ENCODE results near the gene PLD6.

PLD6 gene

DNA sequence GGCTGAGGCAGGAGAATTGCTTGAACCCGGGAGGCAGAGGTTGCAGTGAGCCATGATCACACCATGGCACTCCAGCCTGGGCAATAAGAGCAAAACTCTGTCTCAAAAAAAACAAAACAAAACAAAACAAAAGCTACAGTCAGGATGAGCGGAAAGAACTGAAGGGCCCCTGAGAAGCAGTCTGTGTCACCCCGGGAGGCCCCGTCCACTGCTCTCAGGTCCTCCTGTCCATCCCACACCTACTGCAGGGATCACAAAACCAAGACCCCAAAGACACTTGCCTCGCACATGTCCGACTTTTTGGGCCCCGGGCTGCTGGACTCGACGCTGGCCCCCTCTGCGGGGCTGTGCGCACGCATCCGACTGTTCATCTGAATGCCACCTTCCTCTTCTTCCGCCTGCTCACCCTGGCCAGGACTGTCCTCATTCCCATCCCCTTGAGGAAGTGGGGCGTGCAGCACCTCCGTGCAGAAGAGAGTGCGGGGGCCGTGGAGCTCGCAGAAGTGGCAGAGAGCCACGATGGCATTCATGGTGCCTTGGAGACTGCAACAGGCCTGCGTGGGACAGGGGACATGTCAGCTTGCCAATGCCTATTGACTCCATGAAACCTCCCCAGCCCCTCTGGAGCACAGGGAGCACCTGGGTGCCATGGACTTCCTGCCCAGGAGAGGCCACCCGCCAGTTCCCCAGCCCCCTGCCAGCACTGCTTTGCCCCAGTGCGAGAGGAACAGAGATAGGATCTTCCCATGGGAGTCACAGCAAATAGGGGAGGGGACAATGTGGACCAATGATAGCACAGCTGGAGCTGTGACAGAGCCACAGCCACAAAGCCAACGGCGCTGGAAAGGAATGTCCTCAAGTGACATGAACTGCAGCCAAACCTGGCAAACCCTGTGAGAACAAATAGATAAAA lies 21.7 kb upstream of the PLD6 start:
- DNase-seq (ENCODE audit: low read depth, low spot score): no peak

DNA sequence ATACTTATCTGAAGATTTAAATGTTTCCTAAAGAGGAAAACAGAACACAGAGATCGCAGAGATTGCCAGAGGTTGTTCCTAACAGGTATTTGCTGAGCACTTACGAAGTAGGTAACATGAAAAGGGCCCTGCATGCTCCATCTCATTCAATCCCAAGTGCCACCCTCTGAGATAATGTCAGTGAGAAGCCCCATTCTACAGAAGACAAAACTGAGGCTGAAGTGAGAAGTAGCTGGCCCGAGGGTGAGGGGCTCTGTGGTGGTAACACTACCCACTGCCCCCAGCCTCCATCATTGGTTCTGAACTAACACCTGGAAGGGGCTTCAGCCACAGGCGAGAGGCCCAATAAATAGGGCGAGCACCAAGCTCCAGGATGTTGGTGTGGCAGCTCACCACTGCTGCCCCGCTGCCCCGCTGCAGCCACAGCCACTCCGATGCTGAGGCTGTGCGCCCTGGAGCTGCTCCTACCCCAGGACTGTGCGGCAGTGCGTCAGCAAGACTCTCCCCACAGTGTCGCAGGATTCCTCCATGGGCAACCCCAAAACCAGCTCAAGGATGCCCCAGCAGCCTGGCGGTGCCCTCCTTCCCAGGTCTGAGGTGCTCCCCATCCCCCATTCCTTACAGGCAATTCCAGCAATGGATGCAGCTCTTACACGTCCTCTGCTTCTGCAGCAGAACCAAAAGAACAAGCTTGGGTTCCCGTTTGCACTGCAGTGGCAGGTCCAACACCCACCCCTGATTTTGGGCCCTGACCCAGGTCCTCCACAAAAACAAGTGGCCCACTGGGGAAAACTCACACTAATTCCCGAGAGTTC lies 20.5 kb upstream of the PLD6 start:
- DNase-seq (ENCODE audit: low read depth, low spot score): no peak

DNA sequence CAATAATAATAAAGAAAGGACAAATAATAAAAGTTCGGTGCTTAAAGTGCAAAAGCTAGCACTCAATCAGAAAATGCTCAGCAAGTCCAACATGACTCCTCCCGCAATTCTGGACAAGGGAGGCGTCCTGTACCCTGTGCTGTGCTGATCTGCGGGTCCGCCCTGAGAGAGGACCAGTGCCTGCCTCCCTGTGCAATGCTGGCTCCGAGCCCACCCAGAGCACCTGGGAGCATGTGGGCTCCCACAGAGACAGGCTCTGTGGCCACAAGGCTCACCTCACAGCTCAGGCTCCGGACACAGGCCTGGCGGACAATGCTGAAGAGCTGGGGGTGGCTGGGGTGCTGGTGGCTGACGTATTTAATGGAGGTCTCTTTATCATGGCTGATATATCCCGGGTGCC lies 19.8 kb upstream of the PLD6 start:
- DNase-seq (ENCODE audit: low read depth, low spot score): no peak

DNA sequence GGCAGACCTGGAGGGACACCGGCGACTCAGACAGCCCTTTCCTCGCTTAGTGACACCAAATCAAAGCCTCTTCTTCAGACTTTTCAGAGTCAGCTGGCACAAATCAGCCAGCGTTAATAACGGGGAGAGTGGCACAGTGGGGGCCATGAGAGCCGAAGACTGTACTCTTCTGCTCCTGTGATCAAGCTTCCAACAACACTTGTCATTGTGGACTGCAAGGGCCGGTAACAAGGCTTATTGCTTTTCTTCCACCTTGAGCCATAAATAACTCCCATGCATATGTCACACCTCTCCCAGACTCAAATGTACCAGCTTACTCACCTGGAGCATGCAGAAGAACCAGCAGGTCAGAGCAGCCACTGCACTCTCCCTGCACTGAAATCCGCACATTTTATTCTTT lies 18.0 kb upstream of the PLD6 start:
- DNase-seq (ENCODE audit: low read depth, low spot score): no peak

DNA sequence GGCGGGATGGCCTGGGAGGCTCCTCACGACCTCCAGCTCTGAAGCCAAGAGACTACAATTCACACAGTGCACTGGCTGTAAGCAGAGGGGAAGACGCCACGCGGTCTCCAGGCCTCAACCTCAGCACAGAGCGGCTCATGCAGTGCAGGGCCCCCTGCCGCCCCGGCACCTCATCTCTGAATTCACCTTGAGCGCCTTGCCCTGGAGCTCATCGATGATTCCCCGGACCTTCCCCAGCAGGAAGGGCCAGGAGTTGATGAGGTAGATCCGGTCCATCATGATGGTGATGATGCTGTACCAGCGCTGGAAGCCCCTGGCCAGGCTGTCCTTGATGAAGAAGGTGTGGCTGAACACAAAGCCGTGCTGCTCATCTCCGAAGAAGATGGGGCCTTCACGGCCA lies 17.6 kb upstream of the PLD6 start:
- no peak for DNase-seq (ENCODE audit: low read depth, low spot score)

DNA sequence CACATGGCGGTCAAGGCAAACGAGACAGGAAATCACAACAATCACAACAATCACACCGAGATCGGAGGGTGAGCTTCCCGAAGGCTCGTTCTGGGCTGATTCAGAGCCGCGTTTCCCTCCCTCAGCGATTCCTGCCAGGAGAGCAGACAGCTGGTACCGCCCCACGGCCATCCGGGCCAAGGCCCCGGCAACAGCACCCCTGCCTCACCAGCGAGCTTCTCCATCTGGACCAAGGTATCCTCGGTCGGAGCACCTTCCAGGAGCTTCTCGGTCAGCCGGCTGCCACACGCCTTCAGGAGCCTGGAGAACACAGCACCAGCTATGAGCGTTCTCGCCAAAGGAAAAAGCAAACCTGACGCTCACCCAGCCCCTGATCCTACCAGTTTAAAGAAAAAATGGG lies 15.2 kb upstream of the PLD6 start:
- DNase-seq (ENCODE audit: low read depth, low spot score): no peak

DNA sequence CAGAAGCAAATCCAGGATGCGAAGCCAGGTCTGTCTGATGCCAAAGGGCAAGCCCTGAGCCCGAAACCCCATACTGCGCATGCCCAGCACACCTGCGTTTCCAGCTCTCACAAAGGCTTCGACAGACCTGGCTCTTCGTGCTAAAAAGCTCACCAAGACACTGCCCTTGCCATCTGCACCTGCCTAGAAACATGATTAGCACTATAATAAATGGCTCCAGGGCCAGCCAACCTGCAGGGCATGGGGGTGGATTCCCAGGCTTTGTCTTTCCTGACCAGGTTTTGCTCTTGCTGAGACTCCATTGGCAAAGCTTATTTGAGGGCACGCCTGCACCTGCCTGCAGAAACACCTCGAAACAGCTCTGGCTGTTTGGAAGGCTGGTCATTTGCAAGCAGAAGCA lies 14.4 kb upstream of the PLD6 start:
- DNase-seq (ENCODE audit: low read depth, low spot score): no peak

DNA sequence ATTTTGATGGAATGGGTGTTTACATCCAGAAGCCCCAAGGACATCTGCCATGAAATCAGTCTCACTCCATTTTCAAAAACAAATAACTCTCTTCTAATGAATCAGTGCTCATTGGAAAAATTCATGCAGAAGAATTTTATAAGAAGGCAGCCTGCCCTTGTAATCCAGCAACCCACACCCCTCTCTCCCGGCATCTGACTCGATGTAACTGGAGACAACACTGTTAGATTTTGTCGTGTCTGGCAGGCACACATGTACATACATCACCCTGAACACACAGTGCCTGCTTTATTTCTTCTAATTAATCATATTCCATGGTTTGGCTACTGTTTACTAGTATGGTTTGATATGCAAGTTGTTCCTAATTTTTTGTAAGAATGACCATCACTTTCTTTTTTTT lies 11.9 kb upstream of the PLD6 start:
- no peak for DNase-seq (ENCODE audit: low read depth, low spot score)

DNA sequence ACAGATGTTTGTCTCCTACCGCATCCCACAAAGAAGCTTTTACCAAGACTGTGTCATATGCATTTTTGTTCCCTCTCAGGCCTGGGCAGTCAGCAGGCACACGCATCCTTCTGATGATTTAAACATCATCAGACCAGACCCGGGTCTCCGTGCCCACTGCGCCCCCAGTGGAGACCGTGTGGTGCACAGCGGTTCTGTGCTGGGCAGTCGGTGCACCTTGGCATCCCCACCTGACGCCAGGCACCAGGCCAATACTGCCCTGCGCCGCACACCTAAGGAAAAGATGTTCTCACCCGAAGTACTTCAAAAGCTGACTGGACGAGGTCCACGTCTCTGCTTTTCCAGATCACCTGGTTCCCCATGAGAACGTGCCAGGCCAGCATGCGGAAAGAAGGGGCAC lies 10.6 kb upstream of the PLD6 start:
- no peak for DNase-seq (ENCODE audit: low read depth, low spot score)

DNA sequence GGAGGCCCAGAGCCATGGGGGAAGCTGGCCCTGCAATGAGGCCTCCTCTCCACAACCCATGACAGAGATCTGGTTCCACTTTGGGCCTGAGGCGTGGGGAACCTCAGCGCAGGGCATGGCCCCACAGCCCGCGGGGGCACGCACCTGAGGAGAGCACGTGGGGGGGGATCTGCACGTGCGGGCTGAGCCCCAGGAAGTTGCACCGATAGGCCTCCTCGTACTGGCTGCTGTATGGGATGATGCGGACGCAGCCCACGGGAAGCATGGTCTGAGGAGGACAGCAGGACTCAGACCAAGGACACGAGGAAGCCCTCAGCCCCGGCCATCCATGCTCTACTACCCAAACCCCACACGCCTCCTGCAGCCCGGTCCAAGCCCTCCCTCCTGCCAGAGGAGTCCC lies 10.1 kb upstream of the PLD6 start:
- no peak for DNase-seq (ENCODE audit: low read depth, low spot score)

DNA sequence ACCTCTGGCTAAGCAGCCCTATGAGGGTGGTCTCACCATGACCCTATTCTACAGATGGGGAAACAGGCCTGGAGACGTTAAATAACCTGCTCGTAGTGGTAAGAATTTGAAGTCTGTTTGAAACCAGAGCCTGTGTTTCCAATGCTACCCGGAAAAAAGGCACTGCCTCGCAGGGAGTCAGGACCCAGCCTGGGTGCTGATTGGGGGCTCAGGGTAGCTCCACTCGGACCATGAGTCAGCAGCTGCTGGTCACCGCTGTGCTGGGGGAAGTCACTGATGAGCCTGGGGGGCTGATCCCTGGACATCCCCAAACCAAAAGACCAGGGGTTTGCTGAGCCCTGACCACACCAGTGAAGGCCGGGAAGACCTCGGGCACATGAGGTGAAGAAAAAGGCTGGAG lies 9.4 kb upstream of the PLD6 start:
- DNase-seq (ENCODE audit: low read depth, low spot score): no peak

DNA sequence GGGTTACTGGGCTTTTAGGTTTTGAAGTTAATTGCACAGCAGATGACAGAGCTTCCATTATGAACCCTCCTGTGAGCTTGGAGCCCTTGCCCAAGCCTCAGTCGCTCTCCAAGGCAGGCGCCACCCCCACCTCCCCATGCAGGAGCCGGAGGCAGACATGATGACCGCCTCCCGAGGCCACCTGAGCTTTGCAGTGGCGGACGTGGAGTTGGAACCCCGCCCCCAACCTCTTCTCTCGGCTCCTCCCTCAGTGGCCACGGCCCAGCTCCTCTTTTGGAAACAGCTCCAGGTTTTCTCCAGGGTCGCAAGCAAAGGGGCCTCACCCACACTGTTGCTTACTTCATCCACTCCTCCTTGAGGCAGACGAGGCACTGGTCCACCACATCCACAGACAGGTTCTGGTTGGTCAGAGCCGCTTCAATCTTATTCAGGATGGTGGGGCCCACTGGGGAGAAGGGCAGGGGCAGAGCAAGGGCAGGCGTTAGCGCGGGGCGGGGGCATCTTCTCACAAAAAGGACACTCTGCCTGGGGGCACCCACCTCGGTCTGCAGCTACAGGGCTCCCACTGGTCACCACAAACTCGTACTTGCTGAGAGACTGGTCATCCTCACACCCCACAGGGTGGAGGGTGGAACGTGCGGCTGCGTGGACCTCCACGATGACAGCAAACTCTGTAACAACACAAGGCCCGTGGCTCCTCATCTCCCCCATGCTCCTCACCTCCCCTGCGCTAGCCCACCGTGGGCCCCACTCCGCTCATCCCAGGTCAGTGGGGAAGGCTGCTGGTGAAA lies 8.7 kb upstream of the PLD6 start:
- no peak for DNase-seq (ENCODE audit: low read depth, low spot score)

DNA sequence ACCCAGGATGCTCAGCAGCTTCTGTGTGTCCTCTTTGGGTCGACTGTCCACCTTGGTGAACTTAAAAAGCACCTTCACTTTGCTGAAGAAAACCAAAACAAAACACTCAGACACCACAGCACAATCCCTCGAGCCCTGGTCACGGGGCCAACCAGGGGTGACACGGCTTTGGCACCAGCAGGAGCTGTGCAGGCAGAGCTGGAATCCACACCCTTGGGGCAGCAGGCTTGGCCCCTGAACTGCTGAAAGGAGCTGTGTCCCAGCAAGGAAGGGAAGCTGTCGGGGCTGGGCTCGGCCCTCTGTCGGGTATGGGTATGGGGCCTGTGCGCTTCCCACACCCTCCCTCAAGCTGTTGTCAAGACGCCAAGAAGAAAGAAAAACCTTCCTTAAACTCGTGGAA lies 7.6 kb upstream of the PLD6 start:
- DNase-seq (ENCODE audit: low read depth, low spot score): no peak

DNA sequence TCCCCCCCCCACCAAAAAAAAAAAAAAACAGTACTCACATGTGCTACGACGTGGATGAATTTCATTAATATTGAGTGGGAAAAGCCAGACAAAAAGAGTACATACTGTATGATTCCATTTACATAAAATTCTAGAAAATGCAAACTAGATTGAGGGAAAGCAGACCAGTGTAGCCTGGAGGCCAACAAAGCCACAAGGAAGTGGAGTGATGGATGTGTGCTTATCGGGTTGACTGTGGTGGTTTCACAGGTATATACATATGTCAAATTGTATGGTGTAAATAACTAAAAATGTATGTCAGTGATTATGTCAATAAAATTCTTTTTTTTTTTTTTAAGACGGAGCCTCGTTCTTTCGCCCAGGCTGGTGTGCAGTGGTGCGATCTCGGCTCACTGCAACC lies 1.9 kb upstream of the PLD6 start:
- DNase-seq (ENCODE audit: low read depth, low spot score): no peak

DNA sequence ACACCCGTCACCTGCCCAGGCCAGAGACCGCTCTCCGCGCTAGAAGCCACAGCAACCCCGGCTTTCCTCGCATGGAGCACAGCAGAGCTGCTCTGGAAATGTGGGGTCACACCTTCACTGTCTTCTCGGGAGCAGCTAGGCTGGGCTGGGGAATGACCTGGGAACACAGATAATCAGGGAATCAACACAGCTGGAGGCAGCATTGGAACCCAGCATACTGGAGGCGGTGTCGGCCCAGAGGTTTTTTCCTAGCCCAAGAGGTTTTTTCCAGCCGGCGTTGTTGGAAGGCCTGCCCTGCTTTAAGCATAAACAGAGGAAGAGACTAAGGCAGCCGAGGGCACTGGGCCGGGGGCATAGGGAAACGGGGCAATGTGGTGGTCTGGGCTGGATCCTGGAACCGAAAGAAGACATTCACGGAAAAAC lies 791 bp upstream of the PLD6 start:
- no peak for DNase-seq (ENCODE audit: low read depth, low spot score)

DNA sequence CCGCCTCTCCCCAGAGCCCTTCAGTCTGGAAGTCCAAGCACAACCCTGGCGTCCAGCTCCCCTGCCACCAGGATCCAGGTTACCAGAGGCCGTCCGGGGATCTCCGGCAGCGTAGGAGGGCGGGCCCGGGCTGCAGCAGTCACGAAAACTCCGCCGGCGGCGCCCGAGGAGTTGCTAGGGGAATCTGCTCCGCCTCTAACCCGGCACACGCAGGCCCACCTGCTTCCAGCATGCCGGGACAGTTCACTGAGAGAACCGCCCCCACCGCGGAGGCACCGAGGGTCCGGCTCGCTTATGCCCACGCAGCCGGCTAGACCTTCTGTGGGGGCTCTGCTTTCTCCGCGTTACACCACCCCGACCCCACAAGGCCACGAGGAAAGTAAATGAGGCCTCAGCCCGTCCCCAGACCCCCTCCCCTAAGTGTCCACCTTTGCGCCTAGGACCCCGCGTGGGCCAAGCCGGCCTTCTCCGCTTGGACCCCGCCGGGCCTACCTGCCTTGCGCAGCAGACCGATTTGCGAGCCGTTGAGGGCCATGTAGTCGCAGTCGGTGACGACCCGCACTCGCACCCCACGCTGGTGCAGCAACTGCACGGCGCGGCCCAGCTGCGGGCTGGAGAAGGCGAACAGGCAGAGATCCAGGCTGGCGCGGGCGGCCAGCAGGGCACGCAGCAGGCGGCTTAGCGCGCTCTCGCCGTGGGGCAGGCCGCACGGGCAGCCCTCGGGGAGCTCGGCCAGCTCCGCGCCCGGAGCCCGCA lies 587 bp downstream of the PLD6 start:
- peak; percentile 75 for DNase-seq (ENCODE audit: low read depth, low spot score)

DNA sequence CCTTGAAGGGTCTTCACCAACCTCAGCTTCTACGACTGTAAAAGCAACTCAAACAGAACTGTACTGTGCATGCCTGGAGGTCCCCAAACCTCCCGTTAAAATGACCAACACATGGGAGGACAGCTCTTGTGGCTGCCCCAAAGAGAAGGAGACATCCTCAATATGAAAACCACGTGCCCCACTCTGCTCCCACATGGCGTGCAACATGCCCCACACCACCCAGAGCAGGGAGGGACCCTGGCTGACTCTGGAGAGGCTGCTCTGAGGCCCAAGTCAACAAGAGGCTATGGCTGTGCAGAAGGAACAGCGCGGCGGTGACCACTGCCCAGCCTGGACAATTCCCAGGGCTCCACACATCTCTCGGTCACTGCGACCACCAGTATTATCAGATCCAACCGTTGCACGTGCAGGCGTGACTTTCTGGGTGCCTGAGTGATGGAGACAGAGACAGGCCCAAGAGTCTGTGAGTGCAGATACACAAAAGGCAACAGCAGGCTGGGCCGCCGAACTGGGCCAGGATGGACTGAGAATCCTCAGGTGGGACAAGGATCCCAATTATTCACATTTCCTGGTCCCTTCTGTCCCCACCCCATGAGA lies 1.4 kb downstream of the PLD6 start:
- no peak for DNase-seq (ENCODE audit: low read depth, low spot score)

DNA sequence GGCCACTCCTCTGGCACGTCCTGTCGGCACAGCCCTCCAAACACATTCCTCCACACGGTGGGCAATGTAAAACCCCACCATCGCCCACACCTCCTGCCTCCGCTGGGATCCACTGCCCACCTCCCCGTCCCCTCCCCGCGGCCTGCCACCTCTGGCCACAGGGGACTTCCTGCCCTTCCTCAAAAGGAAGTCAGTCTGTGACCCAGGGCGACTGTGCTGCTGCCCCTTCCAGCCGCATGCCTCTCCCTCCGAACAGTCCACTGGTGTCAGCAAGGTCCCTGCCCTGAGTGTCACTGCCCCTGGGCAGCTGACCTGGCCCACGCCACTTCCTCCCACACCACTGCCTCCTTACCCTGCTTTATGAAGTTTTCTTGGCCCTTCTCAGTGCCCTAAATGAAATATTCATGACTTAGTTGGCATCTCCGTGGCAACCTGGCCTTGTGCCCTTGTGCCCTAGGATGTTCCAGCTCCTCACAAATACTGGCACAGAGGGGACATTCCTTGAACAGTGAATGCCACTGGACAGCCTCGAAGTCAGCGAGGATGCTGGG lies 2.0 kb downstream of the PLD6 start:
- peak; percentile 37 for DNase-seq (ENCODE audit: low read depth, low spot score)

DNA sequence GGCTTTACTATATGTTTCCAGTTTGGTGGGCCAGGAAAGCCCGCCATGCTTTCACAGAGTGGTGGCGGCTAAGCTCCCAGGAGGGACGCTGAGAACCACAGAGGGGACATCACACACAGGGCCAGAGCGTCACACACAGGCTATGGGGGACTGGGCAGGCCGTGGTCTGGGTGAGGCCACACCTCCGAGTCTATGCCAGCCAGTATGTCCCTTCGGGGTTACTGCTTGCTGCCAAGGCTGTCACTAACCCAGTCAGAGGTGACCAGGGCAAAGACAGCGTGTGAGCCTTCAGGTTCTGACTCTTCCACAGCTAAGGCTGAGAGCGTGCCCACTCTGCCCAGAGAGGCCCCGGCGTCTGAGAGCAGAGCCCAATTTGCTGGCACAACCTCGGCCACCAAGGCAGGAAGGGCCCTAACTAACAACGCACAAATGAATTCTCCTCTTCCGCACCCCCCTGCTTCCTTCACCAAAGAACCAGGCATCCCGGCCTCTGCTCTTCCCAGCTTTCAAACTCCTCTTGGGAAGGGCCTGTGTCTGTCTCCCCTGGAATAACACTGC lies 2.9 kb downstream of the PLD6 start:
- DNase-seq (ENCODE audit: low read depth, low spot score): no peak

DNA sequence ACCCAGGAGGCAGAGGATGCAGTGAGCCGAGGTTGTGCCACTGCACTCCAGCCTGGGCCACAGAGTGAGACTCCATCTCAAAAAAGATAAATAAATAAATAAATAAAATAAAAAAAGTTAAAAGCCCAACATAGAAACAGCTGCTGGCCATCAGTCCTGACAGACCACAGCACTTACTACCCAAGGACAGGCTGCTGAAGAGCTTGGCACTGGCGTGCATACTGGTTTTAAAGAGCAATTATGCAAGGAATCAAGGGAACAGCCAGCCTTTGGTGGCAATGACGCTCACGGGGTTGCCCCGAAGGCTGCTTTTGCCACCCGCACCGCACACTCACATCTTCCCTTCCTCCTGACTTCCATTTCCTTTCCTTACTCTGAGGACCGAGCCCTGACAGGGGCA lies 4.2 kb downstream of the PLD6 start:
- no peak for DNase-seq (ENCODE audit: low read depth, low spot score)
